Psoas muscle (tissue), 8 donors: ENCODE data around the gene SH2D1A. TPM values are rescaled to one million over a fixed set of nuclear protein-coding genes. Genes with fewer than 3 reads are reported as not detected.

Experiments
- ATAC-seq, 4 donors: fragments of 200-7000 bp; cut with Tn5 transposase; one replicate each; pipeline ENCODE4 v1.9.1; 2020; ENCODE audit warnings: moderate library complexity in 3 of 4, mild to moderate bottlenecking in 2 of 4
- DNase-seq, 2 donors: peaks; one replicate each; pipeline ENCODE4 v3.0.0-alpha.2; 2020
- H3K27ac ChIP-seq: fragments of 200-600 bp; one replicate; pipeline ENCODE4 v1.8.0; 2022
- H3K27me3 ChIP-seq, 3 donors: fragments of 200-600 bp in 1 of 3; one replicate each; pipeline versions ENCODE4 v1.6.1 to v1.8.0; 2013 to 2022; ENCODE audit warnings: low read length in 2 of 3, mild to moderate bottlenecking in 2 of 3, moderate library complexity in 1 of 3; ENCODE audit not compliant: insufficient read depth in 3 of 3
- H3K36me3 ChIP-seq, 2 donors: fragments of 200-600 bp in 1 of 2; one replicate each; pipeline versions ENCODE4 v1.6.1 to v1.8.0; 2013 to 2022; ENCODE audit warnings: low read depth in 1 of 2, mild to moderate bottlenecking in 1 of 2, moderate library complexity in 1 of 2; ENCODE audit not compliant: insufficient read depth in 1 of 2
- H3K4me1 ChIP-seq: fragments of 200-600 bp; one replicate; pipeline ENCODE4 v1.8.0; 2022
- H3K4me3 ChIP-seq: fragments of 200-600 bp; one replicate; pipeline ENCODE4 v1.8.0; 2022; ENCODE audit warnings: mild to moderate bottlenecking
- H3K9me3 ChIP-seq: fragments of 200-600 bp; one replicate; pipeline ENCODE4 v1.8.0; 2022
- CTCF ChIP-seq: fragments of 200-600 bp; IDR thresholded peaks from one replicate; pipeline ENCODE4 v1.8.0; 2022; ENCODE audit warnings: antibody characterized with exemption
- WGBS, 3 donors: extraction: QIAGEN DNeasy Blood & Tissue Kit; methylation state at CpG; one replicate each; pipeline versions ENCODE4 v1.1.6 to v1.1.7; 2013; 5-methylcytosine and 5-hydroxymethylcytosine counted together
- intact Hi-C, 2 donors: fragments of 100-400 bp; cut with DNase I; formaldehyde crosslinking; loops; one replicate each; pipeline versions ENCODE4 v1.11.0 to v1.14.2; 2022
- polyA plus RNA-seq, 3 donors: library from polyadenylated mRNA; stranded (reverse); fragments of 200-250 nt; gene quantifications; one replicate each; pipeline ENCODE4 v1.2.3, GENCODE V29; 2013
- total RNA-seq, 4 donors: library from RNA; stranded (reverse); fragmentation: NEBNext Ultra II Directional in 2 of 4; extraction: Animal tissue kit (Norgen Biotek cat#: 25700) in 2 of 4; gene quantifications; one replicate each; pipeline versions ENCODE4 v1.2.1 to v1.2.4, GENCODE V29; 2021 to 2023
- donor health status: healthy with polysubstance abuse.
- donor health status: DM: no; HTN: no; CAD: no; lungs with moderate emphysema.
- donor health status: Bipolar disorder and iron deficiency.
- donor health status: healthy.
- donor health status: DM: yes; HTN: yes; CAD: no.
- donor health status: DM: no; HTN: no; CAD: no.
- donor health status: DM: no; HTN: no; CAD: no.
- donor health status: DM: yes; HTN: yes; CAD: no.

SH2D1A gene
- total and polyA plus RNA-seq, 7 donors, result 0.05 to 0.45 (median 0.15) TPM; not detected in 4

- H3K4me1 ChIP-seq, result no peaks in the 10 kb centered on the region
- H3K27ac ChIP-seq, result no peak overlapping the region
- H3K27me3 ChIP-seq, result no peaks in the 10 kb centered on the region
- WGBS, 3 donors, result 0% methylated on average over 2 of the region's 2 CpGs
- no peaks in the 10 kb centered on the region for H3K36me3 ChIP-seq
- peak; percentile 82 for TF ChIP-seq CTCF
- H3K4me3 ChIP-seq, result no peak overlapping the region
- ATAC-seq (peak in 3 of 4 donors; percentile 34 to 71 (median 61)), DNase-seq (peak; percentile 27 to 53)
- intact Hi-C loops, result no loop called here
- no peaks in the 10 kb centered on the region for H3K9me3 ChIP-seq
Measured at GRCh38 chrX:124388562-124388961, 42.2 kb downstream of the SH2D1A start.

- no peak for TF ChIP-seq CTCF
- Histone ChIP-seq H3K36me3 (no peaks in the 10 kb centered on the region), H3K9me3 (no peaks in the 10 kb centered on the region), H3K4me1 (no peaks in the 10 kb centered on the region), H3K27me3 (no peaks in the 10 kb centered on the region), H3K4me3 (no peak overlapping the region), H3K27ac (no peak overlapping the region)
- 69 to 83% (median 81%) methylated on average over 3 of the region's 3 CpGs for WGBS, 3 donors
- DNase-seq, result no peak
- intact Hi-C loops, result no loop called here
- ATAC-seq, result no peak
Measured at GRCh38 chrX:124392794-124393193, 46.4 kb downstream of the SH2D1A start.

GRCh38 chrX:124393238-124393637, 46.9 kb downstream of the SH2D1A start:
- no peak for TF ChIP-seq CTCF
- H3K27me3 ChIP-seq, result no peaks in the 10 kb centered on the region
- WGBS, 3 donors, result 54 to 97% (median 86%) methylated on average over 1 of the region's 1 CpG
- no peak overlapping the region for H3K4me3 ChIP-seq
- DNase-seq (no peak), ATAC-seq (no peak)
- H3K9me3 ChIP-seq, result no peaks in the 10 kb centered on the region
- no peak overlapping the region for H3K27ac ChIP-seq
- H3K36me3 ChIP-seq, result no peaks in the 10 kb centered on the region
- intact Hi-C loops, result no loop called here
- H3K4me1 ChIP-seq, result no peaks in the 10 kb centered on the region

GRCh38 chrX:124393659-124394058, 47.3 kb downstream of the SH2D1A start:
- no peaks in the 10 kb centered on the region for H3K36me3 ChIP-seq
- WGBS, 3 donors, result 68 to 97% (median 93%) methylated on average over 3 of the region's 3 CpGs
- intact Hi-C loops, result no loop called here
- no peak for TF ChIP-seq CTCF
- no peaks in the 10 kb centered on the region for H3K9me3 ChIP-seq
- ATAC-seq (no peak), DNase-seq (no peak)
- H3K27me3 ChIP-seq, result no peaks in the 10 kb centered on the region
- H3K4me3 ChIP-seq, result no peak overlapping the region
- H3K27ac ChIP-seq, result no peak overlapping the region
- H3K4me1 ChIP-seq, result no peaks in the 10 kb centered on the region

- intact Hi-C loops, result no loop called here
Measured at GRCh38 chrX:124395145-124395880, 49.0 kb downstream of the SH2D1A start.

More at GRCh38 chrX:124395145-124395880, 49.0 kb downstream of the SH2D1A start:
- Histone ChIP-seq H3K4me3 (no peak overlapping the region), H3K9me3 (no peaks in the 10 kb centered on the region), H3K27ac (no peak overlapping the region), H3K36me3 (no peaks in the 10 kb centered on the region), H3K27me3 (peaks cover 0 to 4% (median 0%) of the 10 kb centered on the region in 3 donors), H3K4me1 (no peaks in the 10 kb centered on the region)
- 62 to 80% (median 66%) methylated on average over 3 of the region's 3 CpGs for WGBS, 3 donors
- no peak for TF ChIP-seq CTCF
- DNase-seq (no peak), ATAC-seq (no peak)
